Embryonic facial prominence (tissue), 1 donor: ENCODE measurements around the gene PTPRO.
"Not testable (repeated sequence)": the region's sequence is repeated elsewhere in the genome, so short reads cannot be mapped to it uniquely, and the experiment has no call there.

Experiments
- DNase-seq: peaks from one replicate; pipeline ENCODE4 v3.0.0-alpha.2; 2016; ENCODE audit errors: extremely low spot score

The PTPRO gene

DNA sequence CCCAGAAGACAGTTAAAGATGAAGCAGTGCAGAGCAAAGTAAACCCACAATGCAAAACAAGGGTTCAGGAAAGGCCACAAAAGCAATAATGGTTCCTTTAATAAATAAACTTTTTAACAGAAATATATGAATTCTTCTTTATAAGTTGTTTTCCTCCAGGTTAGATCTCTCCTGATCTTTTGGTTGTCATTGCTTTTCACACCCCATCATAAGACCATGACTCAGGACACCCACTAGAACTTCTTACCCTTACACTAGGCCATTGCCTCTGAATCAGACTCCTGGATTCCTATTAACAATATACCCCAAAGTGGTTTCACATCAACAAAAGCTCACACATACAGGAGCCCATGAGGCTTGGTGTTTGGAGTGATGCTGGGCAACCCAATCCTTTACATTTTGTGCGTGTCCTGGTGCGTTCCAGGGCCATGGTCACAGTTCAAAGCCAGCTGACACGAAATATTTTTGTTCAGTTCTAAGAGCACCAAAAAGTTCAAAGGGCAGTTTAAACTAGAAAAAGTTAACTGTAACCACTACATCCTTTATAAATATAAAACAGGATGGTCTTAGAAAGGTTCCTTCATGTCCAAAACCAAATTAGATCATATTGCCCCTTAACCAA lies 279.9 kb downstream of the PTPRO start:
- DNase-seq, result no peak

DNA sequence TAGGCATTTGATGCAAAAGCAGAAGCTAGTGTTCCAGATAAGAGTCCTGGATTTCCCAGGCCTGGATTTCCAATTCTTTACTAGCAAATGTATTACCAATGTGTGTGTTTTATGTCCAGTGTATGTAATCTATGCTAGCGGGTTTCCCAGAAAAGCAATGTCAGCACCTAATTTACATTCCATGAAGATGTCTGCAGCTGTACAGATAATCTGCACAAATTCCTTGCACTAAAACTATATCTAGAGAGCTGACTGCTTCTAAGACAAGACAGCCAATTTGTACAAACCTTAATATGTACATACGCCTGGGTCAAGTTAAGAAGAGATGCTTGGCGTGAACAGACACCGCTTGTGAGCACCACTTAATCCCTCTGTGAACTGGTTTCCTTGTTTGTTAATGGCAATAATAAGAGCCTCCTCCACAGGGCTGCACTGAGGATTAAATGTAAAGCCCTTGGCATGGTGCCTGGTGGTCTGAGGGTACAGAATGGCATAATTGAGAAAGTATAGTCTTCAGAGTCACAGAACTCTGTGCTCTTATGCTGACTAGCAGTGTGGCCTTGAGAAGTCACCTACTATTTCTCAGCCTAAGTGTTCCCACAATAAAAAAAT lies 281.3 kb downstream of the PTPRO start:
- no peak for DNase-seq

DNA sequence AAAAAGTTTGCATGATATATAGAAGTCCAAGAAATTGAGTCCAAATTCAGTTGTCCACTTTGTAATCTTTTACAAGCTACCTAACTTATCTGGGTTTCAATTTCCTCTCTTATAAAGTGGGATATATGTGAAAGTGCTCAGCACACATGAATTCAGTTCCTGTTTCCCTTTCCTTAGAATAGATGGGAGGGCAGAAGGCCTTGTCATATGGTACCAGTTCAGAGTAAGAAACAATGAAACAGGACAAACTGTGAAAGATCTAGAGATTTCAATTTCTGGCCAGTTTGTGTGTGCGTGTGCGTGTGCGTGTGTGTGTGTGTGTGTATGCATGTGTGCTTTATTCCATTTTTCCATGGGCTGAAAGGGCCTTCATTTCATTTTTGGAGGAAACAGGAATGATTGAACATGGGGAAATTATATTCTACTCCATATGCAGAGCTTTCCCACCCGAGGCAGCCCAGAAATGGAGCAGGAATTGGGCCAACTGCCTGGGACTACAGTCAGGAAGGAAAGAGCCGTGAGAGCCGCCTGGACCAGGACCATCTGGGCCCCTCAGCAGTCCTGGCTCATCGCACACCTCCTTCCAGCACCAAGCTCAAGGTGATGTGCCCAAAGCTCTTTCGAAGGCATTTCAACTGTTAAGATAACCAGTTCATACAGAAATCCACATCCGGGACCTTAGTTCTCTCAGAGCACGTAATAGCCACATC lies 283.7 kb downstream of the PTPRO start:
- no peak for DNase-seq

DNA sequence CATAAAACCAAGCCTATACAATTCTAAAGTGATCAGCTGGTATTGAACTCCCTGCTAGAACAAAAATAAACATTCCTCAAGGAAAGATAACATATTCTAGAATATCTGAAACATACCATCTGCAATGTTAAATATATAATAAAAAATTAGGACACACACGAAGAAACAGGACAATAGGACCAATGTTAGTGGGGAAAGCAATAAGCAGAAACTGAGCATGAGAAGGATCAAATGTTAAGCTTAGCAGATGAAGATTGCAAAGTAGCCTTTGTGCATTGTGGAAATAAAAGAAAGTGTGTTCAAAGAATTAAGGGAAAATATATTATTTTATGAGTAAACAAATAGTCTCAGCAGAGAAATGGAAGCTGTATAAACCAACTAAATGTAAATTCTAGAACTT lies 286.1 kb downstream of the PTPRO start:
- no peak for DNase-seq

DNA sequence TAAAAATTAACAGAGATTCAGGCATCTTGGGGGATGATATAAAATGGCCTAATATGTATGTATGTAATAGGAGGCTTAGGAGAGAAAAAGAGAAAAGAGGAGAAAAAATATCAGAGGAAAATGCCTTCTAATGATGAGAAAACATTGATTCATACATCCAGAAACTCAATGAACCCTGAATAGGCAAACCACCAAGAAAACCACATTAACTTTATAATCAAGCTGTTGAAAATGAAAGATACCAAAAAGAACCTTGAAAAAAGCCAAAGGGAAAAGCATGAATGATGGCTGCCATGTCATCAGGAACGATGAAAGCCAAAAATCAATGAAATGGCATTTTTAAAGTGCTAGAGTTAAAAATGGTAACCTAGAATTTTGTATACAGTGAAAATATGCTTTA lies 286.6 kb downstream of the PTPRO start:
- DNase-seq, result no peak

DNA sequence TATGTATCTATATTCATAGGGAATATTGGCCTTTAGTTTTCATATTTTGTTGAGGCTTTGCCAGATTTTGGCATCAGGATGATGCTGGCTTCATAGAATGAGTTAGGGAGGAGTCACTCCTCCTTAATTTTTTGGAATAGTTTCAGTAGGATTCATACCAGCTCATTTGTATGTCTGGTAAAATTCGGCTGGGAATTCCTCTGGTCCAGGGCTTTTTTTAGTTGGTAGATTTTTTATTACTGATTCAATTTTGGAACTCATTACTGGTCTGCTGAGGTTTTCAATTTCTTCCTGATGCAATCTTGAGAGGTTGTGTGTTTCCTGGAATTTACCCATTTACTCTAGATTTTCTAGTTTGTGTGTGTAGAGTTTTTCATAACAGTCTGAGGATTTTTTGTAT lies 291.7 kb downstream of the PTPRO start:
- no peak for DNase-seq

DNA sequence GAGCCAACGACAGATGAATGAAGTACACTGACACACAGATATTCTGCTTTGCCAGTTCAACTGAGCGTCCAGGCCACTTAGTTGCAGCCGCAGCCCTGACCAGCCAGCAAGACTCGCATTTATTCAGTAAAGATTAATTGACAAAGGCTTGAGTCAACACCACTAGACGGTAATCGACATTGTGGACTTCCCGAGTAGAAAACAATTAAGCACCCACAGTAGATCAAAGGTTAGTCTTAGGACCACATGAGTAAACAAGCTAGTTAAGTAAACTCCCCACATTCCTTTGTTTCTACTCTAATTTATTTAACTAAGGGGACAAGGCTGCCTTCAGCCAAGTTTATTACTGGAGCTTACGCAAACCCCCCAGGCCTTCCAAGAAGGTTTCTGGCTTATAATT lies 294.2 kb downstream of the PTPRO start:
- DNase-seq, result not testable (repeated sequence)

DNA sequence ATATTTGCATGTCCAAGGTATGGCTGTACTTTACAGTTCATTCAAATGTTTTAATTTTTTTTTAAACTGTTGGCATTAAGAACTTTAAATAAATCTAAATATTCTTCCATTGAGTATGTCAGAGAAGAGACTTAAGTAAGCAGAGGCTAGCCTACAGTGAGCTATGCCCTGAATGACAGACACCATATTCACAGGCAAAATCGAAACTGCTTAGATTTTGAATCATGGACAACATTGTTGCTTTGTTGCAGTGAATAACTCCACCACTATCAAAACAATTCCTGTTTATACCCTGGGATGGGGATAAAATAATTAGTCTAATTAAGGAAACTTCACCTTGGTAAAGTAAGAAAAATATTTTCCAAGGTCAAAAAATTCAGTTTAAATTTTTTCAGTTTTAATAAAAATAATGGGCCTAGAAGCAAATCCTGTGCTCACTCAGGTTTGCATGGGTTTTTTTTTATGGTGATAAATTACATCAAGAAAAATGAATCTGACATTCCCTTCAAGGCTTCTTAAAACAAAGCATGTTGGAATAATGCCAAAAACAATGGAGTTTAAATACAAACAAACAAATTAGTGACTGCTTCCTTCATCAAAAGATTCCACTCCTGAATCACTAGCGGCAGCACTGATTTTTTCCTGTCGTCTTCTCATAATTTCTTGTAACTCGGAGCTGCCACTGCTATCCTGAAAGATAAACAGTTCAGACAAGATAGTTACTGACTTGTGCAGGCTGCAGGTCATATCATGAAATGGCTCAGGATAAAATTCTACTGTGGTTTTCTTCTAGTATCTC lies 298.6 kb downstream of the PTPRO start:
- DNase-seq, result no peak

DNA sequence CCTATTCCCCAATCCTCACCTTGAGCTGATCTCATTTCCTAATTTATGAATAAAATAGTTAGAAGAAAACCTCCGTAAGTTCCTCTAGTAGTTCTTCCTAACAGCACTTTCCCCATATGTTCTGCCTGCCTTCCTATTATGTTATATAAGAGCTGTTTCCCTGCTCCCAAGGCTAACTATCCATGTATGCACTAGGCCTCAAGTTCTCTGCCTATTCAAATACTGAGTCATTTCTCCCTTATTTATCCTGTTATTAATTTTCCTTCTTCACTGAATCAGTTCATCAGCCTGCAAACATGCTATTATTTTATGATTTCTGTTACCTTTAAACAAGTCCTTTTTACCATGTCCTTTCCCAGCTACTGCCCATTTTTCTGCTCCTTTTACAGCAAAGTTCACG lies 302.8 kb downstream of the PTPRO start:
- DNase-seq, result no peak

DNA sequence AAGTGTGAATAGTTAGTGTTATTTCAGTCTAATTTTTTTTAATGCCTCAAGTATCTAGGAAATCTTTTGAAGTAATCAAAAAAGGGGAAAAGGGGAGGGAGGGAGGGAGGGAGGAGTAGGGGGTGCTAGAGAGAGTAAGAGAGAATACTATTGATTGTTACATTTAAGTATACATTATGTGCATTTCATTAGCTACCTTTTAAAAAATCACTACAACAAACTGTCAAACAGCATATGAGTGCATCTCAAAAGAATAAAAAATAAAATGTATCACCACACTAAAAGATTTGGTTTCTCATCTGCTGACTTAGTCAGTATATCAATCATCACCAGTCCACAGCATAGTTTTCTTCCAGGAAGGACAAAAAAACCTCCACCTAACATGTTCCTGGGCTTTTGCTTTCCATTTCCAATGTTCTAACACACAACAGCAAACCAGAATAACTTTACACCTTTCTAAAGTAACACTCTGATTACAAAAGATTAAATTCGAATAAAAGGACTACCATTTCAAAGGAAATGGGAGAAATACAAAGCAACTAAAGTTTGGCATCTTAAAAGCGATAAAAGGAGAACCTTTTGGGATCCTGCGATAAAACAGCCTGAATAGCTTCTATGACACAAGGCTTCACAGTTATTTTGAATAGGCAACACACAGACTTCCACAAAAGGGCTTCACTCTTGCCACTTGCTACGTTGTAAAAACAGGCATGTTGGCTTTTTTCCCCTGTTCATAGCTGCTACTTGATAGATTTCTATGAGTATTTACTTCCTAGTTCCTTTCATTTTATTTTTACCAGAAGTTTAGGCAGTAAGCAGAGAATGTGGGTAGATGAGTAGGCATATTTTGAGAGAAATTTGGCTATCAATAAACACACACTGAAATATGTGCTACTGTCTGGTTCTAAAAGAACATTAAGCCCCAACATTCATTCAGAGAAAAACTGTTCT lies 306.0 kb downstream of the PTPRO start:
- no peak for DNase-seq

DNA sequence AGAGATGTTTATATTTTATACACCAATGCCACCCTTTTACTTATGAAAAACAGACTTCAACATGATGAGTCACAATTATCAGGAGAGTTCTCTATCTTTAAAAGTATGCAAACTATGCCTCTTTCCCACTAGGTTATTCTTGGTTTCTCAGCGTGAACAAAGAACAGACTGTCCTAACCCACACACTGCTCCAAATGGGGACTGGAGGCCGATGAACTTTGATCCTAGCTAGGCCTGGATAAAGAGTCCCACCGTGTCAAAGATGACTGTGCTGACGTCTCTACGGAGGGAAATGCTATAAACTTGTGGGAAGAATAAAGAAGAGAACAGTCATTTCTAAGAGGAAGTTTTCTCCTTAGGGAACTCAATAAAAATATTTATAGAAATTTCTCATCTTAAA lies 306.8 kb downstream of the PTPRO start:
- DNase-seq, result no peak

DNA sequence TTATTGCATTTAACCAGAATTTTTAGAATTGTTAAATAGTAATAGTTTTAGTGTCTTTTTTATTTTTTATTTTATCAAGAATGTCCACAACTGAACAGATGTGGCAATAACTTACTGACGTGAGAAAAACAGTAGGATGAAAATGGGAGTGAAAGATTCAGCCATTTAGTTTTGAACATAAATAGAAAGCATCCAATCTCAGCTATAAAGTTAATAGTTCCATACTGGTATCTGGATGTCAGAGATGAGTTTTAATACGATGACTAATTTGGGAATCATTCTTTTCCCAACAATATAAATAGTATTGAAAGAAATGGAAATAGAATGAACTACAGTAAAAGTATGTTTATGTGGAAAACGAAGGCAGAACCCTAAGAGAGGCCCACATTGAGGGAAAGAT lies 307.5 kb downstream of the PTPRO start:
- no peak for DNase-seq

DNA sequence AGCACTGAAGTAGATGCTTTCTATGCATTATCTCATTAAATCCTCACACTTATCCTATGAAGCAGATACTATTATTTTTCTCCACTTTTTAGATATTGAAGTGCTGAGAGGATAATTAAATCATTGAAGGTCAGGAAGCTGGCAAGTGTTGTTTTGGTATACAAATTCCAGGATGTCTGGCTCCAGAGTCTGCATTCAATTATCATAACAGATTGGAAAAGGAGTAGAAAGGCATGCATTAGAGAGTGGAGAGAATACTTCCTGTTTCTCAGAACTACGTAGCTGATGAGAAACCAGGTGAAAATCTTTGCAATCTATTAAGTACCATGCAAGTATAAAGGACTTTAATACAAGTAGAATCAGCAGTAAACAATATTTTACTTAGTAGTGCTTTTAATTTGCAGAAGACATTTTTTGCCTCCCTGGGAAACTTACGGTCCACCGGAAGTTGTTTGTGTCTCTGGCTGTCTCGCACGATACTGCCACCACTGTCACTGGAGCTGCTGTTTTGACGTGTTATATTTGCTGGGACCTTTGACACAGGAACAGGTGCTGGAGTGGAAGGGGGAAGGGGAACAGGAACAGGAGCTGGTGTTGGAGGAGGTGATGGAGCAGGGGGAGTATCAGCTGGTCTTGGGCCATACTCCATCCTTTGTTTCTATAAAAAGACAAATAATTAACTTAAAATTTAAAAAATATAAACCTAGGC lies 308.9 kb downstream of the PTPRO start:
- no peak for DNase-seq

DNA sequence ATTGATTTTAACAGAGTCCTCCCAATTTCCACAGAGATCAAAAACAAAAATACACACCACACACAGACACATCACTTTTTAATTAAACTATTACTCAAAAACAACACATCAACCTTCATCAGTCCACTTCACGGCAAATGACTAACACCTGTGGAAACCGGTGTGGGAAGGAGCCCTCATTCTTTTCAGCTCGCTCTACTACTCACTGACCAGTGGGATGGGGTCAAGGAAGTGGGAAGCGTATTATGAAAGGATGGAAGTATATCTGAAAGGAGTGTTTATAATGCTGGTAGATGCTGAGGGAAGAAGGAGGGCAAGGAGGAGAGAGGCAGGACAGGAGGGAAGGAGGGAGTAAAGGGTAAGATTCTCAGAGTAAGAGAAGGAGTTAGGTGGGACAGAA lies 310.4 kb downstream of the PTPRO start:
- DNase-seq, result no peak

DNA sequence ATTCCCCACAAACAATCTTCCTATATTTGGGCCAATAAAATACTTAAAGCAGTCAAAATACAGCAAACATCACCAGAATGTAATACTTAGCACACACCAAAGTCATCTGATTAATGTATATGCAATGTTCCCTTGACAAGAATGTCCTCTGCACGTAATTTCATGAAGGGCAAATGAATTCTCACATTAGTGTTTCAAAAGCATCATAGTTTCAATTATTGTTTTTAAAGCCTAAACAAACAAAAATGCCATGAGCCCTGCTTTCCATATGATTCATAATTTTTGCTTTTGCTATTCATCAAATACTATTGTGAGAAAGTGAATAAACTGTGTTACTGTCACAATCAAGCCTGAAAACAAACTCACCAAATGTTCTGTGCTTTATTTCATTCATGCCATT lies 310.9 kb downstream of the PTPRO start:
- no peak for DNase-seq

DNA sequence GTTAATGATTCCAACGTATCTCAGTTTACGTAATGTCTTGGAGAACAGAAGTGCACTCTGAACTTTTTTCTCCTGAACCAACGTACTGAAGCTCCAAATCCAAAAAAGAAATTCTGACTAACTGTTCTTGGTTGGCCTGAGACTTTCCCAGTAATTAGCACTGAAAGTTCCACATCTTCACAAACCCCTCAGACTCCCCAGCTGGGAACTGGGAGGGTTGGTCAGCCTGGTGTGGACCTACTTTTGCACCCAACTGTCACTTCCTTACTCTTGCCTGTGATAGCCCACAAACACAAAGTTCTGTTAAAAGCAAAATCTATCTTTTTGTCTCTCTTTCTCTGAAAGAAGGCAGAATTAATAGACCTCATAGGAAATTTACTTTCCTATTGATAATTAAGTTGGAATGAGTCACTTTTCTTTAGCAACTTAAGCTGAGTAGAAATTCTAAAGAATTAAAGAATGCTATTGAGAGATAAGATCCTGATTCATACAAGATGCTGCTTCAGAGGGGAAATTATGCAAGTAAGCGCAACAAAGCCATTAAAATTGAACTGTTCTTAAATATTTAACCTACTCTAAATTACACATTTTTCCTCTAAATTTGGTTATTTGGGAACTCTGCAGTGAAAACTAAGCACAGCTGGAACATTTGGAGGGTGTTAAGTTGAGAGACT lies 311.8 kb downstream of the PTPRO start:
- no peak for DNase-seq

DNA sequence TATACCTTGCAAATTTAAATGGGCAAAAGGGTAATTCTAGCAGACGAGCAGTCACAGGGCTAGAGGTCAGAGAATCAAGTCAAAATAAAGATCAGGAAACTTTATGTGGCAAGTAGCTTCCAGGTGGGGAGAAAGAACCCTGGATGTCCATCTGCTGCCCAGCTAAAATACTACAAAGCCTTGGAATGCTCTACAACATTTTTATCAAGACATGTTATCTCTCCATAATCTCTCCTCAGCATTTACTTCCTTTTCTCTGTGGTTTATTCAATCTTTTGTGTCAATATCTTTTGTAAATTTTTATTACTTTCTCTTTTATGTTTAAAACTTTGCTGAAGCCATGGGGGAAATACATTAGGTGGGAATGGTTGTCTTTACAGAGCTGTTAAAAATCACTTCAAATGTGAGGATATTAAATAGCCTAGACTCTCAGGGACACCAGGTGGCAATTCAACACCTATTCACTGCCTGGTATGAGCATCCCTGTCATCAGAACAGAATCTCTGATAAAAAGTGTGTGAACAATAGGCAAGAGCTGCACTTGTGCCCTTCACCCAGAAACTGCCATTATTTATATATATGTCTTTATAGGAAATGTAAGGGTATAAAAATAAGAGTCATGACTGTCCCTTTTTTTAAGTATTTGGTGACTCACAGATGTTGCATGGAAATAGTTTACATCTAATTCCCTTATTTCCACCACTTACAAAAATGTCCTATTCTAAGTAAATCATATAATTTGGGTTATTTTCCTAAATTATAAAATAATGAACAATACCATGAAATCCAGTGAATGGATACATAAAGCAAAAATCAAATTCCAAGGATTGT lies 314.0 kb downstream of the PTPRO start:
- no peak for DNase-seq

DNA sequence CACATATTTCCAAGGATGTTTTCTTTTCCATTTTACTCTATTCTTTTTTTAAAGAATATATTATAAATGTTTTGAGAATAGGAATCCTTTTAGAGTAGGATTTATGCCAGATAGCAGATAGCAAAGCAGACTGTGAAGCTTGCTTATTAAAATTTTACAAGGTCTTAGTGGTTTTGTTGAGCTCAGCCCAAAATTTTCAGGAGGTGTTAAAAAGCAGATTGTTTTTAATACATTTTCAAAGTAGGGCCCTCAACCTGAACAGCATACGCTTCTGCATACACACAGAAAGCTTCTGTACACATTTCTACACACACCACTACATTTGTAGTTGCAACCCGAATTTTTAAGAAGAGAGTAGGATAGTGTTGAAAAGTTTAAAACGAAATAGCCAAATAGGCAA lies 315.9 kb downstream of the PTPRO start:
- no peak for DNase-seq

DNA sequence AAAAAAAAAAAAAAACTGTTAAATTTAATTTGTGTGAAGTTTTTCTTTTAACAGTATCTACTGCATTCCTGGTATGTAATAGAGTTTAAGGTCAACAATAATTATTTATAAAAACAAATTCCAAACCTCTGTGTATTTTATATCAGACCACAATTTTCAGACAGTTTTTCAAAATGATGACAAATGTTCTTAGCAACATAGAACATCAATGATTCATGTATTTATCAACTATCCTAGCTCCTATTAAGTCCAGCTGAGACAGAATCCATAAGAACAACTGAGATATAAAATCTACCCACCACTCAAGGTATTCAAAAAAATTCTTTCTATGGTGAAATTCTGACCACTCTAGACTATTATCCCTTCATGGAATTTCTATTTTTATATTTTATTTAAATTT lies 322.4 kb downstream of the PTPRO start:
- no peak for DNase-seq
